Measurements from ENCODE around the gene C2CD2L.
"Not testable (repeated sequence)": the region's sequence is repeated elsewhere in the genome, so short reads cannot be mapped to it uniquely, and the experiment has no call there.

The C2CD2L gene

DNA sequence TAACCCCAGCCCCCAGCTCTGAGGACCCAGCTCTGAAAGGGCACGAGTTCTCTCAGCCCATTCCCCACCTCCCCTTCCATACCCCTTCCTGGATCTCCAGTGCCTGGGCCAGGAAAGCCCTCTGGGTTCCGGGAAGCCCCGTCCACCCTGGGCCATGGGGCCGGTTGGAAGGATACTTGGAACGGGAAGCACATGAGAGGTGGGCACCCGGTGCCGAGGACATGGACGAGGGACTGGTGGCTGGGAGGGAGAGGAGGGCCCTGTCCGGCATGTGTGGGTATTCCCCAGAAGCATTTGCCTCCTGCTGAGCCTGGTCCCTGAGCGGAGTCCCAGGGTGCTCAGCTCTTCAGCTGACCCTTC, 9.1 kb downstream of the C2CD2L start:
- DNase-seq: no peak

DNA sequence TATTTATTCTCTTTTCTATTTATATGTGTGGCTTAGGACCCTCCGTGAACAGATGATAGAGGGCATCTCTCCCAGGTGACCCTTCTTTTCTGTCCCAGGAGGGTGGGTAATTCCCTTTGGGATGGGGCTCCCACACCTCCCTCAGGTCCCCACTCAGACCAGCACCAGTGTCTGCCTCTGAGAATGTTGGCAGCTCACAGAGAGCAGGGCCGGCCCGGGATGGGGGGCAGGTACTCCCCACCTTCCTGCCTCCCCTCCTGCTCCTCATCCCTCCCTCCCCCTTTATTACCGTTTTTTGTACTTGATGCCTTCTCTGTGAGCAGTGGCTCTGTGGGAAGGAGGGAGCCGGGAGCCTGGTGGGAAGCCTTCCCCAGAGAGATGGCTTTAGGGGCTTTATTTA, 9.5 kb downstream of the C2CD2L start:
- DNase-seq: no peak

DNA sequence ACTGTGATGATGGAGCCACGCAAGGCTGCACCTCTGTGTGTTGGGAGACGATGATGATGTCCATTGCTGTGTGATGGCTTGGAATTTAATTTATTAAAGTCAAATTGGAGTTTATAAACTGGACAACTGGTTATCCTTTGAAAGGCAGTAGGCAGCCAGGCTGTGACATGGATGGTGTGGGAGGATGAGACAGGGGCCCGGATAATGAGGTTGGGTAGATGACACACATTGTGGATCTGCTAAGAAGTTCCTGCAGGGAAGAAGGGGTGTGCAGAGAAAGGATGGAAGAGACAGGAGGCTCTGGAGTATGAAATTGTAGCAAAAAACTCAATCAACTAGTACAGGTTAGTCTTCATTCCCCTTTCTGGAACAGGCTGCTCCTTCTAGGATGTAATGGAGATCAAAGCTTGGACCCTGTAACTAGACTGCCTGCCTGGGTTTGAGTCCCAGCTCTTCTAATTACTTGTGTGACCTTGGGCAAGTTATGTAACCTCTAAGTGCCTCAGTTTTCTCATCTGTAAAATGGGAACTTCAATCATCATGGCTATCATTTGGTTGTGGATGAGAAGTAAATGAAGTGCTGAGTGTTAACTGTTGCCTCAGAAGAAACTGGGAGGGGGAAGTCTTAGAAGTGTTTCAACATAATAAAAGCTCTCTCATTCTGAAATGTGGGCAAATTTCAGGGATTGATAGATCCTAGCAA, 10.0 kb downstream of the C2CD2L start:
- no peak for DNase-seq

DNA sequence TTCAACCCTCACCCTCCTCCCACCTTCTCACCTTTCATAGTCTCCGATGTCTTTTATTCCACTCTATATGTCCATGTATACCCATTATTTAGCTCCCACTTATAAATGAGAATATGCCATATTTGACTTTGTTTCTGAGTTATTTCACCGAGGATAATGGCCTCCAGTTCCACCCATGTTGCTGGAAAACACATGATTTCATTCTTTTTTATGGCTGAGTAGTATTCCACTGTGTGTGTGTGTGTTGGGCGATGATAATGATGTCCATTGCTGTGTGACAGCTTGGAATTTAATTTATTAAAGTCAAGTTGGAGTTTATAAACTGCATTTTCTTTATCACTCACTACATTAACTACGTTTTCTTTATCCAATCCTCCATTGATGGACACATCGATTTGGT, 11.1 kb downstream of the C2CD2L start:
- no peak for DNase-seq

DNA sequence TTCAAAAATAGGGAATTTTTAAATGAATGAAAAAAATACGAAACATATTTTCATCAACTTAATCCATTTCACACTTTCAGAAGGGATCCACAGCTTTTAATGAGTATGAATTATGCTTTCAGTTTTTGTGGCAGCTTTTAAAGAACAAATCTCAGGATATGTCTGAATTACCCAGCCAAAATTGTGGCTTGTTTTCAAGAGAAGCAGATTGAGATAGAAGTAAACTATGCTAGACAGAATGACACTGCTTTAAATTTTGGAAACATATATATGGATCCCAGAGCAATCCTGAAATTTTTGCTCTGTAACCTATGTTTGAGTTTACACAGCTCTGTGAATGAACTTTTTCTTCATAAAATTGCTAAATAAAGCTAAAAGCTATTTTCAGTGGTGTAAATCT, 11.8 kb downstream of the C2CD2L start:
- no peak for DNase-seq

DNA sequence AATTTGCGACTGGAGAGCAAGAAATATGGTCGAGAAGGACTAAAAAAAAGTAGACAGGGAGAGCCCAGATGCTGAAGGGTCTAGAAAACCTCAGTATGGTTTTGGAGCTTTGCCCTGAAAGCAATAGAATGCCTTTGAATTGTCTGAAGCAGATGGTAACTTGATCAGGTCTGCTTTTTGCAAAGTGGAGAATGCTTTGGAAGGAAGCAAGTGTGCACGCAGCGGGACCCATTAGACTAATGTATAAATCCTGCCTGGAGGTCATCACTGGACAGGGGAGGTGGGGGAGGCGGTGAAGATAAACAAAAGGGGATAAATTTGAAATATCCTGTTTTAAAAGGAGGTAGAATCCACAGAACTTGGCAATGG, 13.5 kb downstream of the C2CD2L start:
- DNase-seq: peak; percentile 40

DNA sequence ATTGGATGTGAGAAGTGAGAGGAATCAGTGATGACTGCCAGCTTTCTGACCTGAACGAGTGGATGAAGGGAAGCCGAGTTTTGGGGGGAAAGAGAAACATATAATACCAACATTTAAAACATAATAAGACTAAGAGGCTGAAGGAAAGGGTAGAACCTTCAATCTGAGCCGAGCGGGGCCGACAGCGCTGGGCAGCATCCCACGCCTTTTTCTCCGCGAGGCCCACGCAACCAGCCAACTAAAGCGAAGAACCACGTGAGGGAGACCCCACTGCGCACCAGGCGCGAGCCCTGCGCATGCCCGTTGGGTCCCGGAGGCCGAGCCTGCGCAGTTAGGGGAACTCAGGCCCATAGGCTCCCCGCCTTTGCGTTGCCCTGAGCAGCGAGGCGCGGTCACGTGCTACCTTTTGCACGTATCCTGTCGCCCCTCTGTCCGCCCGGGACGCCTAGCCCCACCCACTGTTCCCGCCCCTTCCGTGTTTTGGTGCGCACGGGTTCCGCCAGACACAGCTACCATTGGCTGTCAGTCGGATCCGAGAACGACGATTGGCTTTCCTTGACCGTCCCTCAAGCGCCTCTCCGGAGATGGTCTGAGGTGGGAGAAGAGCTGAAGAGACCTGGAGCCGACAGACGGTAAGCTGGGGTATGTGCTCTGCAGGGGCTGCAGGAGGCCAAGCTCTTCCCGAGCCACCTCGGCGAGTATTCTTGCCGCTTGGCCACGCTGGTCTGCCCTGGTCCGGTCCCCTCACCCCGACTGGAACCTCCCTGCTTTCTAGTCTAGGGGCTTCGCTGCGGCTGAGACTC, 14.1 kb downstream of the C2CD2L start, which contains the start of gene HINFP:
HINFP (plus strand) TSS at position 573 of the 803 bp plus-strand sequence. CDS start 5,365 bp downstream, outside the sequence.
- DNase-seq: peak; percentile 99

DNA sequence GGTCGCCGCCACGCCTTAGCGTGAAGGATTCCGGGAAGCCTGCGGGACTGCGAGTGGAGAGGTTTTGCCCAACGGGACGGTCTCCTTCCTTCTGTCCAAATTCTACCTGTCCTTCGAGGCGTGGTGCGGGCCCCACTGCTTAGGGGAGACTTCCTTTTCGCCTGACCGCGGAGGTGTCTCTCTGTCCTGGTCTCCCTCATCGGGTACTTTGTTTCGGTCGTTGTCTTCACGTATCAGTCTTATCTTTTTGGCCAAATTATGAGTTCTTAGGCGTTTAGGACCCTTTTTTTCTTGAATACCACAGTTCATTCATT, 14.6 kb downstream of the C2CD2L start:
- DNase-seq: no peak

DNA sequence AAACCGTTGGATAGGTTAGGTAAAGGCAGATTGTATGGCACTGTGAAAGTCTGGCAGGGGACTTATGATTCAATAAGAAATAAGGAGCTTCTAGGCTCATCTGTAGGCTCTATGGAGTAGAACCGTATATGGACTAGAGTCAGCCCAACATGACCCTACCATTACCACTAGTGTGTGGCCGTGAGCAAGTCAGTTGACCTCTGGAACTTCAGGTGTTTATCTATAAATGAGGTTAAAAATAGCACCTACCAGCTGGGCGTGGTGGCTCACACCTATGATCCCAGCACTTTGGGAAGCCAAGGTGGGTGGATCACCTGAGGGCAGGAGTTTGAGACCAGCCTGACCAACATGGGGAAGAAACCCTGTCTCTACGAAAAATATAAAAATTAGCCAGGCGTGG, 18.7 kb downstream of the C2CD2L start:
- no peak for DNase-seq

DNA sequence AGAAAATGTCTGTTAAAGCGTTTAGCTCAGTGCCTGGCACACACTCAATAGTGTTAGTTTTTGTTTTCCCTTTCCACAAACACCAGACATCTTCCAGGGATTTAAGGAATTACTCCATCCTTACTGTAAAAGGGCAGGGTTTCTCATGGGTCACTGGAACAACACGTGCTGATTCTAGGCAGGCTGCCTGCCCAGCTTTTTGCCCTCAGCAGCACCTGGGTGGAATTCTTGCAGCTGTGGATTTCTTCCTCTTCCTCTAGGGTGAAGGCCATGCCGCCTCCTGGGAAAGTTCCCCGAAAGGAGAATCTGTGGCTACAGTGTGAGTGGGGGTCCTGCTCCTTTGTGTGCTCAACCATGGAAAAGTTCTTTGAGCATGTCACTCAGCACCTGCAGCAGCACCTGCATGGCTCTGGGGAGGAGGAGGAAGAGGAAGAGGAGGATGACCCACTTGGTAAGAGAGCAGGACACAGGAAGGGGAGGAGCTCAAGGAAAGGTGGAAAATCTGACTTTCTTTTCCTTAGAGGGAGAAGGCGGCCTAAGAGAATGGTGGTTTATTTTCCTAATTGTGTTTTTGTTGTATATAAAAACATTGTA, 19.6 kb downstream of the C2CD2L start:
- DNase-seq: no peak

DNA sequence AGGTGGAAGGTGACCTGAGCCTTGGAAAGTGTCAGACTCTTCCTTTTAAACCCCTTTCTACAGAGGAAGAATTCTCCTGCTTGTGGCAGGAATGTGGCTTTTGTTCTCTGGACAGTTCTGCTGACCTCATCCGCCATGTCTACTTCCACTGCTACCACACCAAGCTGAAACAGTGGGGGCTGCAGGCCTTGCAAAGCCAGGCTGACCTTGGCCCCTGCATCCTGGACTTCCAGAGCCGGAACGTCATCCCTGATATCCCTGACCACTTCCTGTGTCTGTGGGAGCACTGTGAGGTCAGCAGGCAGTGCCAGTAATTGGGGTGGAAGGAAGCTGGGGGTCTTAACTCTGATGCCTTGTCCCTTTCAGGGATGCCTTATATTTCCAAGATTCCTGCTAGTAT, 23.5 kb downstream of the C2CD2L start:
- DNase-seq: no peak

DNA sequence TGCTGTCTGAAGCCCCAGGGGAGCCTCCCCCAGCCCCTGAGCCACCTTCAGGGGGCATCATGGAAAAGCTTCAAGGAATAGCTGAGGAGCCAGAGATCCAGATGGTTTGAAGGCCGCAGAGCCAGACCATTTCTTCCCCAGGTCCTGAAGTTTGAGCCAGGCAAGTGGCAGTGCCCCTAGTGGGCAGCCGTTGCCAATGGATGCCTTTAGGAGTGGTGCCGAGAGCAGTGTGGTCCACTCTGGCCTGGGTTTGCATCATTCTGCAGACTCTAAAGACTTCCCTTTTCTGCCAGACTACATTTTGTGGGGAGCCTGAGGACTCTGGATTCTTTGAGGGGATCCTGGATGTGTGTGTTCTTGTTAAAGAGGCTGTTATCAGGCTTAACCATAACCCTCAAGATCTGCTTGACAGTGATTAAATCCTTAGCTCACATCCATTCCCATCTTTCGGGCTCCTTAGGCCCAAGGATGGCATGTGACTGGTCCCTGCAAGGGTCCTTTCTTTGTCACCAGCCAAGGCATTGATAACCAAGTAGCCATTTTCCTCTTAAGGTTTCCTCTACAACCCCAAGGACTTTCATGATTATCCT, 27.3 kb downstream of the C2CD2L start:
- DNase-seq: no peak

DNA sequence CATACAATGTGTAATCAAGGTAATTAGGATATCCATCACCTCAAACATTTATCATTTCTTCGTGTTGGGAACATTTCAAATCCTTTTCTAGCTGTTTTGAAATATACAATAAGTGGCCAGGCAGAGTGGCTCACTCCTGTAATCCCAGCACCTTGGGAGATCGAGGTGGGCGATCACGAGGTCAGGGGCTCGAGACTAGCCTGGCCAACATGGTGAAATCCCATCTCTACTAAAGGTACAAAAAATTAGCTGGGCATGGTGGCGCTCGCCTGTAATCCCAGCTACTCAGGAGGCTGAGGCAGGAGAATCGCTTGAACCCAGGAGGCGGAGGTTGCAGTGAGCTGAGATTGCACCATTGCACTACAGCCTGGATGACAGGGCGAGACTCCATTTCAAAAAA, 32.1 kb downstream of the C2CD2L start:
- not testable (repeated sequence) for DNase-seq

DNA sequence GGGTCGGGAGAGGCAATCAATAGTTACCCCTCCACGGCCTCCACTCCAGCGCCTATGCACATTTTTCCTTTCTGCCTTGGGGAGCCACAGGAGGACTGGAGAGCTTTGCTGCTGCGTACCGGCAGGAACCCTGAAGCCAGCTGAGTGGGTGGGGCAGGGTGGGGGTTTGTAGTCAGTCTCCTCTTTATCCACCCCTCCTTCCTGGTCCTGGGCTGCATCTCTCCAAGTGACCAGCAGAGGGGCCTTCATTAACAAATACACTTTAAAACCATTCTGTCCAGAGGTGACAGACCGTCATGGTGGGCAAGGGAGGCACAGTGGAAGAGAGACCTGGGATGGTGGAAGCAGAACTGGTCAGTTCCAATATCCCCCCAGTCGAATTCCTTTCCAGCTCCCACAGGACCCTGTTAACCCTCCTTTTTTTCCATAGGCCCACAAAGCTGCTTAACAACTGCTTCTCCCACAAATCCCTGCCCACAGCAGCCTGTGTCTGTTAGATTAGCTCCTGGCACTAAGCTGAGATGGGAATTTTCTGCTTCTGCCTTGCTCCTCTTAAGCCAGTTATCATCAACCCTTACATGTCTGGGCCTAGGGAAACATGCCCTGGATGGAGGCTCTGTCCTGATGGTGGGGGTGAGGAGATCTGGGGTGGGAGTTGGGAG, 37.8 kb downstream of the C2CD2L start:
- peak; percentile 69 for DNase-seq

DNA sequence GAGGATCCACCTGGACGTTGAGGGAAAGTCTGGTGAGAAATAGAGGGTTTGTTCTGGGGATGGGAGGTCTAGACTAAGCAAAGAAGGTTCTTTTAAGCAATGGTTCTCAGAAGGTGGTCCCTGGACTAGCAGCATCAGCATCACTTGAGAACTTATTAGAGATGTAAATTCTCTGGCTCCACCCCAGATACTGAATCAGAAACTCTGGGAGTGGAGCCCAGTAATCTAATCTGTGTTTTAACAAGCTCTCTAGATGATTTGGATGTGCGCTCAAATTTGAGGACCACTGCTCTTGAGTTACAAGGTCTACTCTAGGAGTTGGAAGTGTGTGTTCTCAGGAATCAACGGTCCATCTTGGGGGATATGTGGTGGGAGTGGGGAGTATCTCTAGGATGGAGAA, 38.4 kb downstream of the C2CD2L start:
- no peak for DNase-seq

DNA sequence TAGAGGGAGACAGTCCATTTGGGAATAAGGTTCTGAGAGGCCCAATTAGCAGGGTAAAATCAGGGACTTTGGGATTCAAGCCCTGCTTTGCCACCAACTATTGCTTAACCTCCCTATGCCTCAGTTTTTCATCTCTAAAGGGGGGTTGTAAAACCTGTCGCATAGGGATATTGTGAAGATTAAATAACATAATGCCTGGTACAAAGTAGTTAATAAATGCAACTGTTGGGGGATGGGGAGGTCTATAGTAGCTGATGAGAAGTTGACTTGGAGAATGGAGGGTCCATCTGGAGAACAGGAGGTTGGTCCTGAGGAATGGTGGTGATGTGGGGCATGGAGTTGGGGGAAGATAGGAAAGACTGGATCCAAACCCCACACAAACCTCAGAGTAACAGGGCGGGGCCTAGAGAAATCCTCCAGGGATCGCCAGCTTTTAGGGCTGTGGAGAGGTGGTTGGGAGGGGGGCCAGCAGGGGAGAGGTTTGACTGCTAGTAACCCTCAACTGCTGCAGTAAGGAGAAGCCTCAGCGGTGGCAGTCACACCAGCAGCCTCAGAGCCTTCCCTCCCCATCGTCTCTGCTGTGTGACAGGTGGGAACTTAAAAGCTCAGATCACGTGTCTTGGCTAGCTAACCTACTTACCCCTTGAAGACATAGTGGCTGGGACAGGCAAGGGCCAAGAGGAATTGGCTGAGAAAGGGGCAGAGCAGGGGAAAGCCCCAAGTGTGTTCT, 40.6 kb downstream of the C2CD2L start:
- DNase-seq: no peak

DNA sequence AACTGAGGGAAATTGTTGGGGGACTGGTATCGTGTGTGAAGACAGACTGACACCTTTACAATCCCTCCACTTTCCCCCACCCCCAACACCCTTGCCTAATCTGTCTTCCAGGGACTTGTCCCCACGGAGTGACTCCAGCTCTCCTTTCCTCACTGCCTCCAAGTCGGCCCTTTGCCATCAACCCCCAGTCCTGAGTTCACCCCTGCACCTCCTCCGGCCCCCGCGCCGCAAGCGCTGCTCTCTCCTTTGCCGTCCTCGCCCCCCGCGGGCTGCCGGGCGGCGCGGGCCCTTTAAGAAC, 41.5 kb downstream of the C2CD2L start:
- DNase-seq: no peak

DNA sequence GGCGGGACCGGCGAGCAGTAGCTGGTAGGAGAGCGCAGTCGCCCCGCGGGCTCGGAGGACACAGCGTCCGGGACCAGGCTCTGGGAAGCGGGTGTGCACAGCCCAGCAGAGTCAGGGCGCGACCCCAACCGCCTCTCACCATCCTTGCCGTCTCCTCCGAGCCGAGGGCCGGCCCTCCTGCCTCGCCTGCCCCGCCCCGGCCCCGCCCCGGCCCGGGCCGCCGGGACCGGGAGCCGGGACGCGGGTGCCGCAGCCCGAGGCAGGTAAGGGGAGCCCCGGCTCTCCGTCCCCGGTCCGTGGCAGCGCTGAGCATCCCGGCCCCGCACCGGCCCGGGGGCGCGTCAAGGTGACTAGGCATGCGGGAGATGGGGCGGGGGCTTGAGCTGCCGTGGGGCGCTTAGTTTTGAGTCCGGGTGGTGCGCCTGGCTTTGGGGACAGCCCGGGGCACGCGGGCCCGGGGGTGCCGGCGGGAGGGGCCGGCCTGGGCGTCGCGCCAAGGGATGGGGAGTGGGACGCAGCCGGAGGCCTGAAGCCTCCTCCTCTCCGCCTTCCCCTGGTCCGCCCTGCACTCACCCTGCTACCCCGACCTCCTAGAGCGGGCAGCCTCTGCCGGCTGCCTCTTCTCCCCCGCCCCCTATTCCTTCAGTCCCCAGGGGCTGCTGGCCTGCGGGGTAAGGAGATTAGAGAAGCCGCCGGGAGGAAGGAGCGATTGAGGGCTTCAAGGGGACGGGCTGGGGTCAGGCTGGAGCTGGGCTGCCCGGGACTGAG, 42.1 kb downstream of the C2CD2L start, which contains the start of gene ABCG4:
ABCG4 (plus strand) TSS at position 35 of the 768 bp plus-strand sequence. CDS start 914 bp downstream, outside the sequence.
- peak; percentile 18 for DNase-seq

DNA sequence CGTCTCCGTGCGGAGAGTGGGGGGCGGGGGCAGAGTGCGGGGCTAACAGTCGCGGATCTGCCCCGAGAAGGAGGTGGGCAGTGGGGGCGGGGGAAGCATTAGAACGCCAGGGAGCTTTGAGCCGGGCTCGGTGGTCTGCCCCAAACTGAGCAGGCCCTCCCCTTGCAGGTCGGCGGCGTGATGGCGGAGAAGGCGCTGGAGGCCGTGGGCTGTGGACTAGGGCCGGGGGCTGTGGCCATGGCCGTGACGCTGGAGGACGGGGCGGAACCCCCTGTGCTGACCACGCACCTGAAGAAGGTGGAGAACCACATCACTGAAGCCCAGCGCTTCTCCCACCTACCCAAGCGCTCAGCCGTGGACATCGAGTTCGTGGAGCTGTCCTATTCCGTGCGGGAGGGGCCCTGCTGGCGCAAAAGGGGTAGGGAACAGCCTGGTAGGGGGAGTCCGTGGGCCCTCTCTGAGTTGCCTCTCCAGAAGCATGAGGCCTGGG, 42.7 kb downstream of the C2CD2L start:
- DNase-seq: no peak

DNA sequence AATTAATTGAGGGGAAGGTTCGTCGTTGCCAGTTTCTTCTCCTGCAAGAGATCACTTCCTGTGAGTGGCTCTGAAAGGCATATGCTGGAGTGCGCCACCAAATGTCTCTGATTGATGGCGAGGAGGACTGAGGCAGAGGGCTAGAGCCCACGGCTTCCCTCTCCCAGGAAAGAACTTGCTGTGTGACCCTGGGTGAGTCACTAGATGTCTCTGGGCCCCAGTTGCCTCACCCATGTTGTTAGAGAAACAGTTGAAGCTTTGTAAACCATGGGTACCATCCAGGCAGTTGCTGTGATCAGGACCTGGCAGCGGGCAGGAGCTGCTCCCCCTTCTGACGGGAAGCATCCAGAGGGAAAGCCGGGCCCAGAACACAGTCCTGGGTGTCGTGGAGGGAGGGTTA, 44.9 kb downstream of the C2CD2L start:
- DNase-seq: no peak

DNA sequence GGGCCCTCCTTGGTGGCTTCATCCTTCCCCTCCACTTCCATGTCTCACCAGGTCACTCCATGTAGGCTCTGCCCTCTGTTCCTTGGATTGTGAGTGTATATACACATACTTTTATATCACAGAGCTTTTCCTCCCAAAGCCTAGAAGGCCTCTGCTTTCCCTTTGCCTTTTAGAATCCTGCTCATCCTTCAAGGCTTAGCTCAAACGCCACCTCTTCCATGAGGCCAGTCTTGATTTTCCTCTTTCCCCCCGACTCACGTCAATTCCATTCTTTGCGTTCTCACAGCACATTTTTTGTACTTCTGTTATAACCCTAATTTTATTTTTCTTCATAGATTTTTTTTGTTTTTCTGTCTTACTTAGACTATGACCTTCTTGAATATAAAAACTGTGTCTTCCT, 45.5 kb downstream of the C2CD2L start:
- DNase-seq: no peak
